GM21825 (cell line): ENCODE measurements around the gene NEK7.
"Not testable (repeated sequence)": the region's sequence is repeated elsewhere in the genome, so short reads cannot be mapped to it uniquely, and the experiment has no call there.

Source experiments
- ATAC-seq: cut with Tn5 transposase; IDR thresholded peaks from one replicate; pipeline ENCODE4 v1.9.1; 2021; ENCODE audit warnings: mild to moderate bottlenecking, moderate library complexity; ENCODE audit not compliant: unreplicated experiment

NEK7 gene

DNA sequence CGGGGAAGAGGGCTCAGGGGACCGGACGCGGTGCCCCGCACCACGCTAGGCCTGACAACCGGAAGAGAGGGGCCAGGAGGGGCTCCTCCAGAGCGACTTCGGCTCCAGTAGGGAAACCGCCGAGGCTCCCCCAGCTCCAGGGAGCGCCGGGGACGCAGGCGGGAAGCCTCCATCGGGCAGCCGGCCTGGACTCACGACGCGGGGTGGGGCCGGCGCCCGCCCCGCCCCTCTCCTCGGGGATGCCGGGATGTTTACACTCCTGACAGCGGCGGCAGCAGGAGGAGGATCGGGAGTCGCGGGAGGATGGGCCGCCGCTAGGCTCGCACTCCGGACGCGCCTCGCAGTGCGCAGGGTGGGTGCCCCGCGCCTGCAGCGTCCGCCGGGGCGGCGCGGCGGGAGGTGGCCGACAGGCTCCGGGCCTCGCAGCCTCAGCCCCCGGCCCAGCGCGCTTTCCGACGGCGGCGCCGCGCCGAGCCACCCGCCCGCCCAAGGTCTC lies at the start of gene NEK7:
Gene NEK7 (plus strand): TSS at position 254 of the 496 bp plus-strand sequence. CDS start 75,583 bp downstream, outside the sequence.
- peak; percentile 46 for ATAC-seq

DNA sequence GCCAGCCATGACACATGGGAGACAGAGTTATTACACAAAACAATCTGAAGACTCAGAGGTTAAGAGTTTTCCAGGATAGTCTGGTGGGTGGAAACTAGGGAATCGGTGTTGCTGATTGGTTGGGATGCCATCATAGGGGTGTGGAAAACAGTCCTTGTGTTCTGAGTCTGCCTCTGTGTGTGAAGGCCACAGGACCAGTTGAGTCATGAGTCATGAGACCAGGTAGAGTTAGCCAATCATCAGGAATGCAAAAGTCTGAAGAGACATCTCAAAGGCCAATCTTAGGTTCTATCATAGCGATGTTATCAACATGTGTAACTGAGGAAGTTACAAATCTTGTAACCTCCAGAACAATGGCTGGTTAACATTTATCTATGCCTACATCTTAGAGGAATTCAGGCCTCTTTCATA lies 49.7 kb upstream of the NEK7 start:
- ATAC-seq: no peak

DNA sequence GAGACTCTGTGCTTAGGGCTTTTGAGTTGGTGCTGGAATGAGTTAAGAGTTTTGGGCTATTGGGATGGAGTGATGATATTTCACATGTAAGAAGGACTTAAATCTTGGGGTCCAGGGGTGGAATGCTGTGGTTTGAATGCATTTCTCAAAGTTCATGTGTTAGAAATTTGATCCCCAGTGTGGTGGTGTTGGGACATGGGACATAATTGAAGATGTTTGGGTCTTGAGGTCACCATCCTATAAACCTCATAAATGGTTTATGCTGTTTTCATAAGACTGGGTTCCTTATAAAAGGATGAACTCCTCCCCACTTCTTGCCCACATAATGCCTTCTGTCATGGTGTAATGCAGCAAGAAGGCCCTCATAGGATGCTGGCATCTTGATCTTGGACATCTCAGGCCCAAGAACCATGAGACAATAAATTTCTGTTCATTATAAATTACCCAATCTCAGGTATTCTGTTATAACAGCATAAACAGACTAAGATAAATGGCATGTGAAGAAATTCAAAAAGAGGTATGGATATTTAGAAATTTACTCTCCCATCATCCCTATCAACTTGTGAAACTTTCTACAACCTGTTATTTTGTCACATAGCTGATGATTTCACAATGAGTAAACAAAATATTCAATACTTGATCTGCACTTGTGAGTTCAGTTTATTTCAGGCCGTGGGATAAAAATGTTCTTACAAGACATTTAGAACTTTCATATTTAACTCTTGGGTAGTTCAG lies 48.0 kb upstream of the NEK7 start:
- no peak for ATAC-seq

DNA sequence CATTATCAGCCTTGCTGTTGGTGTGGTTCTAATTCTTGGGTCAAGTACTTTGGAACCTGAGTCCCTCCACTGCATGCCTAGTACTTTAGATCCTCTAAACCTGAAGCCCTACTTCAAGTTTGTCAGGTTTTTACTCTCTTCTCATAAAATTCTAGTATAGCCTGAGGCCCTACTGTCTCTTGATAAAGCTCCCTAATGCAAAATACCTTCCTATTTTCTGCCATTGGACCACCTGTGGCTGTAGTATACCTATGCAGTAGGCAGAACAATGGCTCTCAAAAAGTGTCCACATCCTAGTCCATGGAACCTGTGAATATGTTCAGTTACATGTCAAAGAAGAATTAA lies 47.5 kb upstream of the NEK7 start:
- no peak for ATAC-seq

DNA sequence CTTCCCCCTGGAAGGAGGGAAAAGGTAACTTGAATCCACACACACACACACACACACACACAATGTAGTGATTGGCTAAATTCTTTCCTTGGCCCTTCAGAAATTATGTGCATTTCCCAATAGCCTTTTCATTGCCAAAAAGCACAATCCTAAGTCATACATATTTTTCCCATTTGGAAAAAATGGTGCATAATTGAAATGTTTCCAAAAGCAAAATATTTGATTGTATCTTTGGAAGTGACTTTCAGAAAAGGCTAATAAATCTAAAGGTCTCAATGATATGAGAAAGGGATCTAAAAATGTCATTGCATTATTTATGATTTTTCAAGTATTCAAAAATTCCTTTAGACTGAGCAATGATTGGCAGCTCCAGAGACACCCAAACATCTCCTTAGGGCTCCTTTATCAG lies 43.5 kb upstream of the NEK7 start:
- ATAC-seq: no peak

DNA sequence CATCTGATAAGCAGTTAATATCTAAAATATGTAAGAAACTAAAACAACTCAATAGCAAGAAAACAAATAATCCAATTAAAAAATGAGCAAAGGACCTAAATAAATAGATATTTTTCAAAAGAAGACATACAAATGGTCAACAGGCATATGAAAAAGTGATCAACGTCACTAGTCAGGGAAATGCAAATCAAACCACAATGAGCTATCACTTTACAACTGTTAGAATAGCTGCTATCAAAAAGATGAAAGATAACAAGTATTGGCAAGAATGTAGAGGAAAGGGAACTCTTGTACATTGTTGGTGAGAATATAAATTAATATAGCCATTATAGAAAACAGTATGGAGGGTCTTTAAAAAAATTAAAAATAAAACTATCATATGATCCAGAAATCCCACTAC lies 40.7 kb upstream of the NEK7 start:
- no peak for ATAC-seq

DNA sequence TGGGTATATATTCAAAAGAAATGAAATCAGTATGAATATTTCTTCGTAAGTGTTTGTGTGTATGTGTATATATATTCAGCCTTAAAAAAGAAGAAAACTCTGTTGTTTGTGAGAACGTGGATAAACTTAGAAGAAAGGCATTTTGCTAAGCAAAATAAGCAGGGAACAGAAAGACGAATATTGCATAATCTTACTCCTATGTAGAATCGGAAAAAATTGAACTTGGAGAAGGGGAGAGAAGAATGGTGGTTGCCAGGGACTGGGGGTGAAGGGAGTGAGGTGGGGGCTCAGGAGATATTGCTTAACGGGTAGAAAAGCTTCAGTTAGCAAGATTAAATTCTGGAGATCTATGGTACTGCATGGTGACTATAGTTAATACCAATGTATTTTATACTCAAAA lies 40.3 kb upstream of the NEK7 start:
- ATAC-seq: no peak

DNA sequence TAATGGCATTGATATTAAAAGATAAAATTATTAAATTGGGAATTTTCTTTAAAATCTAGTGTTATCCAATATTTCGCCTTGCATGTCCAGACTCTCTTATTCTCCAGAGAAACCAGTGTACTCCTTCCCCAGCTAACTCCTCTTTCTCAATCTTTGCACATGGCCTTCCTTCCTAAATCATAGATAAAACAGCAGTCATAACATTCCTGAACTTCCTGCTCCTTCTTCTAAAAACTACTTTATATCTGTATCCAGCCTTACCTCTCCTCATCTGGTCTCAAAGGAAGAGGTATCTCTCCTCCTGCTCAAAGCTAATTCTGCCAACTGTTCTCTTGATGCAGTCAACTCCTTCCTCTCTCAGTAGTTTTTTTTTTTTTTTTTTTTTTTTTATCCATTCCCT lies 39.5 kb upstream of the NEK7 start:
- no peak for ATAC-seq

DNA sequence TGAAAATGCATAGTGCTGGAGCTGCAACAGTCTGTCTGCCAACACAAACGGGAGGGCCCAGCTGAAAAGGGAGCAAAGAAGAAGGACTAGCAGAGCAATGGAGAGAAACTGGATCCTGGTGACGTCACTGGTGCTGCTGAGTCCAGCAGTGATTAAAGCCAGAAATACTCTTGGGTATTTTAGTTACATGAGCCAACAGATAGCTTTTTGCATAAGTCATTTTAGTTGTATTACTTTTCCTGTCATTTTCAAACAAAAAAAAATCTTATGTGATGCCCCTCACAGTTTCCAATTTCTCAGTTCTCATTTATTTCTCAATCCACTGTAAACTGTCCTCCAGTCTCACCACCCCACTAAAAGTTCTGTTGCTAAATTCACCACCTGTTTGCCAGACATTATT lies 38.7 kb upstream of the NEK7 start:
- ATAC-seq: no peak

DNA sequence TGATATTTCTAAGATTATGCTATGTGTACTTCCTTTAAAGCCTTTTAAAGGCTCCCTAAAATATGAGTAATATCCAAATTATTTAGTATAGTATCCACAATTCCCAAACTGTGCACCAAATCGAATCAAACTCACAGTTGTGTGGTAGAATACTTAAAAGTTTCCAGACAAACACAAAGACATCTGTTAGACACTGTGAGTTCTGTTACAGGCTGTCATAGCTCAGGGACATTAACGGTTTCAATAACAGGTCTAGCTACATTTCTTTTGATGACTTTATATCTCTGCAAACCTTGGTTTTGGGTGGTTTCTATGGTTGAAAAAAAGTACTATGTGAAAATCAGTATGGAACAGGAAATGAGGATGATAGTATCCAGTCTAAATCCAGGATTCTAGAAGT lies 36.9 kb upstream of the NEK7 start:
- ATAC-seq: no peak

DNA sequence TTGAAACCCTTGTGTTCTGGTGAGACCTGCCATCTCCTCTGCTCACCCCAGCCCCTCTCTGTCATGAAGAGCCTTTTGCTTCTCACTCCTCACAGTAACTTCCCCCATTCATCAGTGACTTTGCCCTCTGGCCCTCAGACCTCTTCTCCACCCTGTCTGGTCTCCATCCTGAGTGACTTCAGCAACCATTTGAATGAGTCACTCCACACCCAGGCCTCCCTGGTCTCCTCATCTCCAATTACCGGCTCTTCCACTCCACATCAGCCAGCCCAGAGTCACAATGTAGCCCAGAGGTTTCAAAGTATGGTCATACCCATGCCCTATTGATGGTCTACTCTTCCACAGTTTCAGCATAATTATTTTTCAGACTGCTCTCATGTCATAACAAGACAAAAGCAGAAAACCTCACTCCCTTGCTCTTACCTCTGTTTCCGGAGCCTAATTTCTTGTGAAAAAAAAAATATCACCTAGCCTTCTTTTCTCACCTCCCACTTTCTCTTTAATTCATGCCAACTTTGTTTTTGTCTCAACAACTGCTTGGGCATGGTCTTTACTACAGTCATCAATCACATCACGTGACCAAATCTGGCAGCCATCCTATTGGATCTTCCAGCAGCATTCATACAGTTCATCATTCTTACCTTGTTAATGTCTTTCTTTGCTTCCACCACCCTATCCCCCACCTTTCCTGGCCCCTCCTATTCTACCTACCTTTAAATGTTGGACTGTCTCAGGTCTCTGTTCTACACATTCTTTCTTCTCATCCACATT lies 35.6 kb upstream of the NEK7 start:
- no peak for ATAC-seq

DNA sequence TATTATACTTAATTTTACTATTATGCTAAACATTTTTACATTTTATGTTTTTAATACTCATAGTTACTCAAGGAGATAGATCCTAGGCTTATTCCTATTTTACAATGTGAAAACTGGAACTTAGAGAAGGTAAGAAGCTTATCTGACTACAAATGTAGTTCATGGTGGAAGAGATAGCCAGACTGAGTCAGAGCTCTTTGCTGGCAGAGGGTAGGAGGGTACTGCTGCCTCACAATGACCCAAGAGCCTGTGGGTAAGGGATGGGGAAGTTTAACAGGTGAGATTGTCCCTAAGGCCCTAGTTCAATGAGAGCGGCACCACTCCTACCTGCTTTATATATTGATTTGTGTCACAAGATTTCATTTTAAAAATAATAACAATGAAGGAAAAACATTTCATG lies 34.1 kb upstream of the NEK7 start:
- no peak for ATAC-seq

DNA sequence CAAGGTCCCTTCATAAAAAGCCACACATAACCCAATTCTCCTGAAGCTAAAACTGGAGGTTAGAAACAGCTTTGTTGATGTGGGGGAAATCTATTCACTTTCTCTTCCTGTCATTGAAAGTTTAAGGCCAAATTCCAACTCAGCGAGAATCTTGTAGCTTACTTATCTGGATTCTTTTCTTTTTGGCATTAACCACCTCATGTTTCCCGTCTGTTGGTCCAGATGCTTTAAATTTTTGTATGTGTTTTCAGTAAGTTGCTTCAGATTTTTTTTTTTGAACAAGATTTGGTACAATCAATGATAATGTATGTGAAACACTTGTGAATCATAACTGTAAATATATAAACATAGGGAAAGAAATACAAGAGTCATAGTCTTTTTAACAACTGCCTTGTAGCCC lies 33.7 kb upstream of the NEK7 start:
- no peak for ATAC-seq

DNA sequence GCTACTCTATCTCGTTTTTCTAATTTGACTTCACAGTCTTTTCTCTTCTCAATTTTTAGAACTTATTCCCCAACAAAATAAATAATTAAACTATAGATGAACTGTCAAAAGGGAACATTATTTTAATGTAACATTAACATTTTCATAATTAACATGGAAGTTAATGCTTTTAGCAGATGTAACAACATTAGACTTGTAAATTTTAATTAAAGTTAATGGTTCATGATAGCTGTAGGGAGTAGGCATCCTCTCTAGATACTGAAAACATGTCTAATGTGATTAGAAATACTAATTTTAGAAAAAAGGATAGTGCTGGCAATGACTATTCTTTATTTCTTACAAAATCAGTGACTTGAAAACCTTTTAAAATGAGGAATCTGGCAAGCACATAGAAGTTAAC lies 32.1 kb upstream of the NEK7 start:
- no peak for ATAC-seq

DNA sequence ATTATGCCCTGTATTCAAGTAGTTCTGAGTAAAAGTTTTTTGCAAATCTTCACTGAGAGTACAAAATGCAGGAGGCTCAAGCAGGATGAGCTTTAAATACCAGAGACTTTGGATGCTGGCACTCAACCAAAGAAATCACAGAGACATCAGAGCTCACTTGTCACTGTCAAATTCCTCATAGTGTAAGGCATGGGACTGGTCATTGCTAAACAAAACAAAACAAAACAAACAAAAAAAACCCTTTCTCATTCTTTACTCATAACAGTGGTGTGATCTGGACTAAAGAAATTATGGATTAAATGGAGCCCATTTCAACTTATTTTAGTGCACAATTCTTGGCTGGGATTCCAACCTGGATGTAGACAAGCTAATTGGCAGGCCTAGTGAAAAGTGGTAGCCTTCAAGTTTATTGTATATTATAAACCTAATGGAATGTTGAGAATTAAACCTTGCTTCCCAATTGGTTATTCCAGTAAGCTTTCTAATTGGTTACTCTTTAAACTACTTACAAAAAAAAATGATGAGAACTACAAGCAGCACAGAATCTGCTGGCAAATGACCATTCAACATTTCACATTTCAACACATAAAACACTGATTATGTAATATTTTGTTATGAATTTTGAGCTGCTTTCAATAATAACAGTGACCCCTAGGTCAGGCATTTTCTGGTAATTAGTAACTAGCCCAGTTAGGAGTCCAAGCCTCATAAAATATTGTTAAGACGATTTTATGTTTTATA lies 30.6 kb upstream of the NEK7 start:
- no peak for ATAC-seq

DNA sequence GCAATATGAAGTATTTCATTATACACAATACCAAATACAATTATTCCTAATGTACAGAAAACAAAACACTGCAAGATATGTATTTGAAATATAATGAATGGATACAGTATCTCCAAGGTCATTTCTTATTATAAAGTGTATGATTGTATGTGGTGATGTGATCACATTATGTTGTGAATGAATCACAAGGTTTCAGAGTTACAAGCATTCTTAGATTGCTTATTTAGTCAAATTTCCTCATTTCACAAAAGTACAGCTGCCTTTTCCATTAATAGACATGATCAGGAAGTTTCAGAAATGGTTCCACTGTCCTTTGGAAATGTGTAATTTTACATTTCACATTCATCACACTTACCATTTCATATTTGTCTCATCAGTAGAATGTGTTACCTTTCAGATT lies 28.3 kb upstream of the NEK7 start:
- no peak for ATAC-seq

DNA sequence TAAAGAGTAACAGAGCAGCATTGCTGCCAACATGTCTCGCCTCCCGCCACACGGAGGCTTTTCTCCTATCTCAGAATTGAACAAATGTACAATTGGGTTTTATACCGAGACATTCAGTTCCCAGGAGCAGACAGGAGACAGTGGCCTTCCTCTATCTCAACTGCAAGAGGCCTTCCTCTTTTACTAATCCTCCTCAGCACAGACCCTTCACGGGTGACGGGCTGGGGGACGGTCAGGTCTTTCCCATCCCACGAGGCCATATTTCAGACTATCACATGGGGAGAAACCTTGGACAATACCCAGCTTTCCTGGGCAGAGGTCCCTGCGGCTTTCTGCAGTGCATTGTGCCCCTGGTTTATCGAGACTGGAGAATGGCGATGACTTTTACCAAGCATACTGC lies 26.7 kb upstream of the NEK7 start:
- ATAC-seq: not testable (repeated sequence)

DNA sequence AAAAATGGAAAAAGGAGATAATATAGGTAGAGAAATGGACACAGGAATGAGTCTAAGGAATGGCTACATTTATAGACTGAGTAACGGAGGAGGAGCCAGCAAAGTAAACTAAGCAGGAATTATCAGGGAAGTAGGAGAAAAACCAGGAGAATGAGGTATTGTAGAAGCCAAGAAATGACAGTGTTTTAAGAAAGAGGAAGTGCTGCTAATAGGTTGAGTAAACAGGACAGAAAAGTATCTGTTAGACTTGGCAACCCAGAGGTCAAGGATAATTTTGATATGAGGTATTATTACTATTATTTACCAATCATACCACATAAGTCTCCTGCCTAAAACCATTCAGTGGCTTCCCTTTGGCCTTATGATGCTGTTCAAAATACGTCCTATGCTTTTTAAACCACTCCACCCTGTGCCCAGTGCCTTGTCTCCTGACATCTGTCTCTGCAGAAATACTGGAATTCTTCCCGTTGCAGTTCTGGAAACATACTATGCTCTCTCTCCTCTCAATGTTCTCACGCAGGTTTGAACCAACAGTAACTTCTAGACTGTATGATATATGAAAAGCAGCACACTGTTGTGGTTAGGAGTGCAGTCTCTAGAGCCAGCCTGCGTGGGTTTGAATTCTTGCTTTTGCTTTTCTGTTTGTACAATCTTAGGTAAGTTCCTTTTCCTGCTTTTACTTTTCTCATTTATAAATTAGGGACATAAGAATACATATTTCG lies 24.6 kb upstream of the NEK7 start:
- peak; percentile 58 for ATAC-seq

DNA sequence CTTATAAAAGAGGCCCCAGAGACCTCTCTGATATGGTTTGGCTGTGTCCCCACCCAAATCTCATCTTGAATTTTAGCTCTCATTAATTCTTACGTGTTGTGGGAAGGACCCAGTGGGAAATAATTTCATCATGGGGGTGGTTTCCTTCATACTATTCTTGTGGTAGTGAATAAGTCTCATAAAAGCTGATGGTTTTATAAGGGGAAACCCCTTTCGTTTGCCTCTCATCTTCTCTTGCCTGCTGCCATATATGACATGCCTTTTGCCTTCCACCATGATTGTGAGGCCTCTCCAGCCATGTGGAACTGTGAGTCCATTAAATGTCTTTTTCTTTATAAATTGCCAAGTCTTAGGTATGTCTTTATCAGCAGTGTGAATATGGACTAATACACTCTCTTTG lies 22.5 kb upstream of the NEK7 start:
- ATAC-seq: no peak

DNA sequence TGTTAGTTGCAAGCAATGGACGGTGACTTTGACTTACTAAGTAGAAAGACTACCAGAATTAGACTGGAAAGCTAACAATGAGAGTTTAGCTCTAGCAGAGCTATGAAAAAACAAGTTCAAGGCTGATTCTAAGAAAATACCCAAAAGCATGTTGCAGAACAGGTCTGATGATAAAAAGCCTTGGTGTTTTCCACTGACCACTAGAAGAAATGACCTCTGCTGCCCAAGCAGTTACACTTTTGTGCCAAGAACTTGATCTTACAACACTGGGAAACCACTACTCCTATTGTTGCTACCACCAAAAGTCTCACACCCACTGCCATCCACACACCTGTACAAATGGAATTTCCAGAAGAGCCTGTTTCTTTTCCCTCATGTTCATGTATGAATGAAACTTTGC lies 21.4 kb upstream of the NEK7 start:
- no peak for ATAC-seq
